GM13977 (cell line): ENCODE measurements around the gene TP53AIP1.
"Not testable (repeated sequence)": the region's sequence is repeated elsewhere in the genome, so short reads cannot be mapped to it uniquely, and the experiment has no call there.

ENCODE experiments used
- DNase-seq: peaks from one replicate; pipeline ENCODE4 v3.0.0; 2012; ENCODE audit warnings: low spot score
- in situ Hi-C: fragments of 300-500 bp; cut with MboI; formaldehyde crosslinking; loops from one replicate; pipeline ENCODE4 v1.12.0; 2022; ENCODE audit warnings: low sequenced_read_pairs, low pct_unique_long_range_greater_than_20kb, mixed read lengths, inconsistent platforms; ENCODE audit not compliant: unreplicated experiment
- TF ChIP-seq, protein P1 (sequence below): IDR thresholded peaks from 2 replicates; pipeline ENCODE4 v1.5.1; 2012; ENCODE audit warnings: mild to moderate bottlenecking, control low read depth; ENCODE audit not compliant: insufficient read depth; ENCODE audit errors: extremely low read depth, missing control alignments

The TP53AIP1 gene

DNA sequence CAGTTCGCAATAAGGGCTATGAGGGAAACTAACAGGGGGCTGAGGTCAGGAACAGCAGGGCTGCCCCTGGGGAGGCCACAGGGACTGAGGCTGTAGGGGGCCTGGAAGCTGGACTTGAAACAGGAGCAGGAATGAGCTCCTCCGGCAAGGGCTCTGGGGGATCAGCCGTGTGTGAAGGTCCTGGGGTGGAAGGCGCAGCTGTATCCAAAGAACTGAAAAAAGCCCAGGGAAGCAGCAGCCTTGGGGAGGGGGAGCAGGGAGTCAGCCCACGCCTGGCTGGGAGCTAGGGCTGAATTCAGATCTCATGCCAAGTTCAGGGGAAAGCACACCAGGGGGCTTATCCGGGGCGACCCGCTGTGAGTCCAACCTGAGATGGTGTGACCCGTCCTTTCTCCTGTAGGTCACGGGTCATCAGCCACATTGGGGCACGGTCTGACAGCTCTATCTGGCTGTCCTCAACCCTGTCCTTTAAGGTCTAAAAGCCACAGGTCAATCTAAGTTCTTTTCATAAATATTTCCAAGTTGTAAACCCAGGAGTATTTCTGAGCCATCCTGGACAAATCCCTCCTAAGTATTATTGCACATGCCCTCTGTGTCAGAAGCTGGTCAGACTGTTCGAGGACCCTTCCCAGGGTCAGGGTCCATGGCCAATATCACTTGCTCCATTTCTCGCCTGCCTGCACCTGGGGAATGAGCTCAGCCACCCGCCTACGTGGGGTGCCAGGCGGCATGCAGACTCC lies 18.0 kb downstream of the TP53AIP1 start:
- in situ Hi-C loops = no loop called here
- TF ChIP-seq, protein P1, sequence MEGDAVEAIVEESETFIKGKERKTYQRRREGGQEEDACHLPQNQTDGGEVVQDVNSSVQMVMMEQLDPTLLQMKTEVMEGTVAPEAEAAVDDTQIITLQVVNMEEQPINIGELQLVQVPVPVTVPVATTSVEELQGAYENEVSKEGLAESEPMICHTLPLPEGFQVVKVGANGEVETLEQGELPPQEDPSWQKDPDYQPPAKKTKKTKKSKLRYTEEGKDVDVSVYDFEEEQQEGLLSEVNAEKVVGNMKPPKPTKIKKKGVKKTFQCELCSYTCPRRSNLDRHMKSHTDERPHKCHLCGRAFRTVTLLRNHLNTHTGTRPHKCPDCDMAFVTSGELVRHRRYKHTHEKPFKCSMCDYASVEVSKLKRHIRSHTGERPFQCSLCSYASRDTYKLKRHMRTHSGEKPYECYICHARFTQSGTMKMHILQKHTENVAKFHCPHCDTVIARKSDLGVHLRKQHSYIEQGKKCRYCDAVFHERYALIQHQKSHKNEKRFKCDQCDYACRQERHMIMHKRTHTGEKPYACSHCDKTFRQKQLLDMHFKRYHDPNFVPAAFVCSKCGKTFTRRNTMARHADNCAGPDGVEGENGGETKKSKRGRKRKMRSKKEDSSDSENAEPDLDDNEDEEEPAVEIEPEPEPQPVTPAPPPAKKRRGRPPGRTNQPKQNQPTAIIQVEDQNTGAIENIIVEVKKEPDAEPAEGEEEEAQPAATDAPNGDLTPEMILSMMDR = no peak
- DNase-seq = no peak

- no peak for DNase-seq
- TF ChIP-seq, protein P1 = no peak
- in situ Hi-C loops = no loop called here
Observed at GRCh38 chr11:128924104-128924503, 18.6 kb downstream of the TP53AIP1 start.

DNA sequence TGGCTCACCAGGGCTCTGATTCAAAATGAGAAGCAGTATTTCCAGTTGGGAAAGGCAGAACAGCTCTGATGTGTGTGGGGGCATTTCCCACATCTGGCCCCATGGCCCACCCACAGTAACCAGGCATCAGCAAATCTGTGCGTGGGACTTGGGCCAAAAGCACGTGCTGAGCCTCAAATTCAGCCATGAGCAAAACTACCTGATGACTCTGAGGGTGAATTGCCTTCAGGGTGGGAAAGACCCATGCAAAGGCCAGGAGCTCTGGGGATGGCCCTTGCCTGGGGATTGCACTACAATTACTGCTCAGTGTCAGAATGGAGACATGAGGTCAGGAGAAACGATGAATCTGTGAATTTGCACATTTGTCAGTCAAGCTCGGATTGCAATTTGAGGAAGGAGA lies 20.9 kb downstream of the TP53AIP1 start:
- DNase-seq = no peak
- in situ Hi-C loops = no loop called here
- TF ChIP-seq, protein P1 = no peak

- no peak for DNase-seq
- in situ Hi-C loops = no loop called here
- TF ChIP-seq, protein P1 = no peak
Observed at GRCh38 chr11:128920666-128921065, 22.0 kb downstream of the TP53AIP1 start.

- in situ Hi-C loops, DNase-seq: not testable (repeated sequence)
Observed at GRCh38 chr11:128919635-128920034, 23.0 kb downstream of the TP53AIP1 start.

DNA sequence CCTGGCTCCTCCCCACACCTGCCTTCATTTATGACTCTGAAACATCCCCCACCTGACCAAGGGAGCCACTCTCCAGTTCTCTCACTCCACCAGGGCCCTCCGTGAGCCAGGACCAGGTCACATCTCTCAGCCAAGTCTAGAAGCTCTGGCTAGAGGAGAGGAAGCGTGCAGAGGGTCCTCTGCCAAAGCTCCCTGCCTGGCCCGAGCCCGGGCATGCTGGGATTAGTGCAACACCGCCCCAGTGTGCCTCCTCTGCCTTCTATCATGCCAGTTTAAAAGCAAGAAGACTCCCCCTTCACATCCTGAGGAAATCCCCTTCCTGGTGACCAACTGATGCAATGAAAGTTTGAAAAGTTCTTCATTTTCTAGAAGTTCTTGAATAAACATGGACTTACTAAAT lies 23.5 kb downstream of the TP53AIP1 start:
- TF ChIP-seq, protein P1 = no peak
- DNase-seq = no peak
- in situ Hi-C loops = no loop called here

- DNase-seq = no peak
- TF ChIP-seq, protein P1 = no peak
- in situ Hi-C loops = no loop called here
Observed at GRCh38 chr11:128917144-128917724, 25.4 kb downstream of the TP53AIP1 start.
